Measurements from ENCODE around the gene ANKRD65. TPM values are rescaled to one million over a fixed set of nuclear protein-coding genes. Genes with fewer than 3 reads are reported as not detected.
"Not testable (repeated sequence)": the region's sequence is repeated elsewhere in the genome, so short reads cannot be mapped to it uniquely, and the experiment has no call there.

ANKRD65 gene
- total RNA-seq, 1 donor from 2014 or later = 21.5 TPM

- intact Hi-C loops (cut with DNase I) = no loop called here
- TF ChIP-seq CTCF (IDR thresholded peaks at IDR 0.05) = peak; percentile 94
- Histone ChIP-seq H3K27ac (no peak overlapping the region), H3K4me3 (no peak overlapping the region), H3K36me3 (peaks cover 6% of the 10 kb centered on the region), H3K9me3 (no peaks in the 10 kb centered on the region), H3K4me1 (peaks cover 28% of the 10 kb centered on the region), H3K27me3 (no peaks in the 10 kb centered on the region)
- ATAC-seq (peak; percentile 61), DNase-seq (peak; percentile 86)
Observed at GRCh38 chr1:1371746-1372711, 49.0 kb downstream of the ANKRD65 start.

- TF ChIP-seq CTCF (IDR thresholded peaks at IDR 0.05) = no peak
- Histone ChIP-seq H3K4me1 (peaks cover 28% of the 10 kb centered on the region), H3K27me3 (no peaks in the 10 kb centered on the region), H3K4me3 (no peak overlapping the region), H3K9me3 (no peaks in the 10 kb centered on the region), H3K27ac (no peak overlapping the region), H3K36me3 (peaks cover 6% of the 10 kb centered on the region)
- ATAC-seq = no peak
- DNase-seq = no peak
- intact Hi-C loops (cut with DNase I) = no loop called here
Observed at GRCh38 chr1:1371364-1371745, 49.7 kb downstream of the ANKRD65 start.

- no peak for DNase-seq
- H3K36me3 ChIP-seq = peaks cover 6% of the 10 kb centered on the region
- no peak overlapping the region for H3K4me3 ChIP-seq
- intact Hi-C loops (cut with DNase I) = no loop called here
- peaks cover 24% of the 10 kb centered on the region for H3K4me1 ChIP-seq
- no peak for ATAC-seq
- H3K9me3 ChIP-seq = no peaks in the 10 kb centered on the region
- H3K27me3 ChIP-seq = no peaks in the 10 kb centered on the region
- no peak overlapping the region for H3K27ac ChIP-seq
- TF ChIP-seq CTCF (IDR thresholded peaks at IDR 0.05) = no peak
Observed at GRCh38 chr1:1370771-1371300, 50.2 kb downstream of the ANKRD65 start.

GRCh38 chr1:1370094-1370493, 51.0 kb downstream of the ANKRD65 start:
- H3K9me3 ChIP-seq; H3K27ac ChIP-seq; intact Hi-C loops (cut with DNase I); H3K4me3 ChIP-seq; H3K36me3 ChIP-seq; DNase-seq; H3K27me3 ChIP-seq; ATAC-seq: not testable (repeated sequence)
- H3K4me1 ChIP-seq = peaks cover 22% of the 10 kb centered on the region

Other genes starting within 250 kb of the ANKRD65 start
- not detected for gene TTLL10, start 247.4 kb downstream of the ANKRD65 start, total RNA-seq
- 0.98 TPM for gene TNFRSF18, start 214.7 kb downstream of the ANKRD65 start, total RNA-seq
- 7.7 TPM for gene TNFRSF4, start 207.1 kb downstream of the ANKRD65 start, total RNA-seq
- gene SDF4, start 189.3 kb downstream of the ANKRD65 start, total RNA-seq = 132 TPM
- 16.7 TPM for gene B3GALT6, start 189.0 kb downstream of the ANKRD65 start, total RNA-seq
- gene C1QTNF12, start 174.6 kb downstream of the ANKRD65 start, total RNA-seq = 2.6 TPM
- gene UBE2J2, start 147.4 kb downstream of the ANKRD65 start, total RNA-seq = 52.5 TPM
- gene SCNN1D, start 140.8 kb downstream of the ANKRD65 start, total RNA-seq = 3.6 TPM
- gene ACAP3, start 113.3 kb downstream of the ANKRD65 start, total RNA-seq = 55.2 TPM
- 14.2 TPM for gene PUSL1, start 112.7 kb downstream of the ANKRD65 start, total RNA-seq
- 81.9 TPM for gene INTS11, start 96.6 kb downstream of the ANKRD65 start, total RNA-seq
- 20.4 TPM for gene CPTP, start 96.5 kb downstream of the ANKRD65 start, total RNA-seq
- 0.32 TPM for gene TAS1R3, start 90.0 kb downstream of the ANKRD65 start, total RNA-seq
- 66.0 TPM for gene DVL1, start 71.9 kb downstream of the ANKRD65 start, total RNA-seq
- gene MXRA8, start 62.7 kb downstream of the ANKRD65 start, total RNA-seq = 66.3 TPM
- 92.1 TPM for gene AURKAIP1, start 46.1 kb downstream of the ANKRD65 start, total RNA-seq
- gene CCNL2, start 21.9 kb downstream of the ANKRD65 start, total RNA-seq = 165 TPM
- 80.7 TPM for gene MRPL20, start 14.0 kb downstream of the ANKRD65 start, total RNA-seq
- 87.4 TPM for gene VWA1, start 14.4 kb upstream of the ANKRD65 start, total RNA-seq
- gene ATAD3C, start 28.4 kb upstream of the ANKRD65 start, total RNA-seq = 10.4 TPM
- gene ATAD3B, start 50.5 kb upstream of the ANKRD65 start, total RNA-seq = 24.3 TPM
- gene ATAD3A, start 90.9 kb upstream of the ANKRD65 start, total RNA-seq = 21.9 TPM
- 2.9 TPM for gene TMEM240, start 119.3 kb upstream of the ANKRD65 start, total RNA-seq
- 125 TPM for gene SSU72, start 153.6 kb upstream of the ANKRD65 start, total RNA-seq
- gene FNDC10, start 178.9 kb upstream of the ANKRD65 start, total RNA-seq = 7.4 TPM
- 88.7 TPM for gene MIB2, start 194.2 kb upstream of the ANKRD65 start, total RNA-seq
- 40.3 TPM for gene MMP23B, start 210.9 kb upstream of the ANKRD65 start, total RNA-seq
- 24.8 TPM for gene CDK11B, start 237.7 kb upstream of the ANKRD65 start, total RNA-seq

Measured in upper lobe of right lung (tissue), 1 donor.